NB4 (cell line): ENCODE results near the gene SCEL.

ENCODE experiments used
- POLR2A ChIP-seq: IDR thresholded peaks from 2 replicates; pipeline ENCODE4 v1.6.1; 2011; ENCODE audit warnings: mild to moderate bottlenecking; ENCODE audit not compliant: insufficient read length; ENCODE audit errors: extremely low read depth
- TF ChIP-seq, protein P1 (sequence below): IDR thresholded peaks from one replicate; pipeline ENCODE4 v1.5.1; 2012; ENCODE audit warnings: low read depth, low read length
- TF ChIP-seq, protein P2 (sequence below): IDR thresholded peaks from 2 replicates; pipeline ENCODE4 v1.6.1; 2011; ENCODE audit warnings: low read depth, low read length

DNA sequence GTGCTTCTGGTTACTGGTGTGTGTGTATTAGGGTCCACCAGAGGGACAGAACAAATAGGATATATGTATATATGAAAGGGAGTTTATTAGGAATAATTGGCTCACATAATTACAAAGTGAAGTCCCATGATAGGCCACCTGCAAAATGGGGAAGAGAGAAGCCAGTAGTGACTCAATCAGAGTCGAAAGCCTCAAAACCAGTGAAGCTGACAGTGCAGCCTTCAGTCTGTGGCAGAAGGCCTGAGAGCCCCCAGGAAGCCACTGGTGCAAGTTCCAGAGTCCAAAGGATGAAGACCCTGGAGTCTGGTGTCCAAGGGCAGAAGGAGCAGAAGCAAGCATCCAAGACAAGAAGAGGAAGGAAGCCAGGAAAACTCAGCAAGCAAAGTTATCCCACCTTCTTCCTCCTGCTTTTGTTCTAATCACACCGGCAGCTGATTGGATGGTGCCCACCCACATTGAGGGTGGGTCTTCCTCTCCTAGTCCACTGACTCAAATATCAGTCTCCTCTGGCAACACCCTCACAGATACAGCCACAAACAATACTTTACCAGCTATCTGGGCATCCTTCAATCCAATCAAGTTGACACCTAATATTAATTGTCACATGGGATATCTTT is 21.7 kb upstream of the SCEL start:
- TF ChIP-seq, protein P1, sequence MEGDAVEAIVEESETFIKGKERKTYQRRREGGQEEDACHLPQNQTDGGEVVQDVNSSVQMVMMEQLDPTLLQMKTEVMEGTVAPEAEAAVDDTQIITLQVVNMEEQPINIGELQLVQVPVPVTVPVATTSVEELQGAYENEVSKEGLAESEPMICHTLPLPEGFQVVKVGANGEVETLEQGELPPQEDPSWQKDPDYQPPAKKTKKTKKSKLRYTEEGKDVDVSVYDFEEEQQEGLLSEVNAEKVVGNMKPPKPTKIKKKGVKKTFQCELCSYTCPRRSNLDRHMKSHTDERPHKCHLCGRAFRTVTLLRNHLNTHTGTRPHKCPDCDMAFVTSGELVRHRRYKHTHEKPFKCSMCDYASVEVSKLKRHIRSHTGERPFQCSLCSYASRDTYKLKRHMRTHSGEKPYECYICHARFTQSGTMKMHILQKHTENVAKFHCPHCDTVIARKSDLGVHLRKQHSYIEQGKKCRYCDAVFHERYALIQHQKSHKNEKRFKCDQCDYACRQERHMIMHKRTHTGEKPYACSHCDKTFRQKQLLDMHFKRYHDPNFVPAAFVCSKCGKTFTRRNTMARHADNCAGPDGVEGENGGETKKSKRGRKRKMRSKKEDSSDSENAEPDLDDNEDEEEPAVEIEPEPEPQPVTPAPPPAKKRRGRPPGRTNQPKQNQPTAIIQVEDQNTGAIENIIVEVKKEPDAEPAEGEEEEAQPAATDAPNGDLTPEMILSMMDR: no peak
- TF ChIP-seq, protein P2, sequence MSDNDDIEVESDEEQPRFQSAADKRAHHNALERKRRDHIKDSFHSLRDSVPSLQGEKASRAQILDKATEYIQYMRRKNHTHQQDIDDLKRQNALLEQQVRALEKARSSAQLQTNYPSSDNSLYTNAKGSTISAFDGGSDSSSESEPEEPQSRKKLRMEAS: no peak
- no peak for TF ChIP-seq POLR2A
